HEK293T (cell line): ENCODE measurements around the gene DSCAM.

Experiments used
- BHLHE40 ChIP-seq: fragments of 450-650 bp; IDR thresholded peaks from 2 replicates; pipeline ENCODE4 v1.6.1; 2016; ENCODE audit warnings: mild to moderate bottlenecking, moderate library complexity, borderline replicate concordance
- CTBP1 ChIP-seq: fragments of 450-650 bp; IDR thresholded peaks from 2 replicates; pipeline ENCODE4 v1.6.1; 2016; ENCODE audit warnings: borderline replicate concordance
- ELF4 ChIP-seq: fragments of 450-650 bp; IDR thresholded peaks from 2 replicates; pipeline ENCODE4 v1.6.1; 2017; ENCODE audit warnings: antibody characterized with exemption
- FOXA1 ChIP-seq: fragments of 450-650 bp; IDR thresholded peaks from 2 replicates; pipeline ENCODE4 v1.6.1; 2016; ENCODE audit warnings: mild to moderate bottlenecking
- FOXK2 ChIP-seq: fragments of 450-650 bp; IDR thresholded peaks from 2 replicates; pipeline ENCODE4 v1.6.1; 2016; ENCODE audit warnings: mild to moderate bottlenecking
- FOXM1 ChIP-seq: fragments of 450-650 bp; IDR thresholded peaks from 2 replicates; pipeline ENCODE4 v1.6.1; 2017; ENCODE audit warnings: mild to moderate bottlenecking, borderline replicate concordance
- HDGF ChIP-seq: fragments of 450-650 bp; IDR thresholded peaks from 2 replicates; pipeline ENCODE4 v1.6.1; 2017; ENCODE audit warnings: antibody characterized with exemption, borderline replicate concordance
- L3MBTL2 ChIP-seq: fragments of 450-650 bp; conservative IDR thresholded peaks from 2 replicates; pipeline ENCODE4 v1.6.1; 2016; ENCODE audit warnings: mild to moderate bottlenecking
- LEF1 ChIP-seq: fragments of 450-650 bp; IDR thresholded peaks from 2 replicates; pipeline ENCODE4 v1.6.1; 2017; ENCODE audit warnings: mild to moderate bottlenecking, borderline replicate concordance
- NFRKB ChIP-seq: fragments of 450-650 bp; IDR thresholded peaks from 2 replicates; pipeline ENCODE4 v1.6.1; 2016; ENCODE audit warnings: mild to moderate bottlenecking, moderate library complexity
- PKNOX1 ChIP-seq: fragments of 450-650 bp; IDR thresholded peaks from 2 replicates; pipeline ENCODE4 v1.6.1; 2016
- SP1 ChIP-seq: fragments of 450-650 bp; IDR thresholded peaks from 2 replicates; pipeline ENCODE4 v1.6.1; 2017
- SUZ12 ChIP-seq: fragments of 450-650 bp; IDR thresholded peaks from 2 replicates; pipeline ENCODE4 v1.6.1; 2016; ENCODE audit warnings: mild to moderate bottlenecking
- ZNF384 ChIP-seq: fragments of 450-650 bp; IDR thresholded peaks from 2 replicates; pipeline ENCODE4 v1.6.1; 2016

- no peak for TF ChIP-seq FOXA1
- TF ChIP-seq FOXM1, result no peak
- TF ChIP-seq SP1, result no peak
- TF ChIP-seq BHLHE40, result no peak
- no peak for TF ChIP-seq NFRKB
- no peak for TF ChIP-seq LEF1
- no peak for TF ChIP-seq CTBP1
- TF ChIP-seq PKNOX1, result no peak
- no peak for TF ChIP-seq FOXK2
- TF ChIP-seq SUZ12, result no peak
- no peak for TF ChIP-seq ZNF384
- no peak for TF ChIP-seq L3MBTL2
- no peak for TF ChIP-seq HDGF
- no peak for TF ChIP-seq ELF4
Observed at GRCh38 chr21:40668555-40669275, 178.2 kb downstream of the DSCAM start.
